T-helper 1 cell (primary cell): ENCODE measurements around the gene KCNJ6.
"Not testable (repeated sequence)": the region's sequence is repeated elsewhere in the genome, so short reads cannot be mapped to it uniquely, and the experiment has no call there.

Experiments
- DNase-seq, 5 donors: peaks; one replicate each; pipeline ENCODE4 v3.0.0-alpha.2; 2012 to 2020

Gene KCNJ6

DNA sequence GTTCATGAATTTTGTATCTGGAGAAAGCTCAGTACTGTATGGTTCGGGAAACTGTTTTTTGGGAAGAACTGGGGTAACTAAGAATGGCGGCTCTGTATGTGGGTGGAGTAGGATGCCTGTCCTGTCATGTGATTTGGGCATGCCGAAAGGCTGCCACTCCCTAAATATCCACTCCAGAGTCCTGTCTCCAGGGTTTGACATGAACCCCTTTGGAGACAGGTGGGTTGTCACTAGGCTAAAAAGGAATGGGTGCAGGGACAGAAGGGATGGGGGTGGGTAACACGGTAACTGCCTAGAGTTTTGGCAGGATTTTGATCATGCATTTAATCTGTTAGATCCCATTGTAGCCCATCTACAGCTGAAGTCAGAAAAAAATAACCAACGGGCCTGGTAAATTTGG, 150.1 kb downstream of the KCNJ6 start:
- no peak for DNase-seq

DNA sequence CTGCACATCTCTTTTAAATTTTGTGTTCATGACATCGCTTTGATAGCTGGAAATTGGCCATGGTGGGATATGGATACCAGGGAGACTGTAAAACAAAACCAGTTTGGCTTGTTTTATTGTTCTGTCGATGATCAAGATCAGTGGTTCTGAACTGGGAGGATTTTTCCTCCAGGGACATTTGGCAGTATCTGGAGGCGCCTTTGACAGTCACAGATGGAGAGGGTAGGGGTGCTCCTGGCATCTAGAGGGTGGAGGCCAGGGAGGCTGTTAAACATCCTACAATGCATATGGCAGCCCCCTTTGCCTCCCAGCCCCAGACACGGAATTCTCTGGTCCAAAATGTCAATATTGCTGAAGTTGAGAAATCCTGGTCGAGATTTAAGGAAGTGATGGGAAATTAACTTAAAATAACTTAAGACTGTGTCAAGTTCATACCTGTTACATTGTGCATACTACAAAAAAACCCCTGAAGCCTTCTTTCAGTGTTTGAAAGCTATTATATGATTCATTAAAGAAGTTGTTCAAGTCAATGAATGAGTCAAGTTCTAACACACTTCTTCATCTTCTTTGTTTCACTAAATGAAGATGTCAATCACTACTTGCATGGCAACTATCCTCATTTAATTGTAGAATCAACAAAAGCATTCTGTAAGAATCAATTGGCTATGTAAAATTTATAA, 150.9 kb downstream of the KCNJ6 start:
- no peak for DNase-seq

DNA sequence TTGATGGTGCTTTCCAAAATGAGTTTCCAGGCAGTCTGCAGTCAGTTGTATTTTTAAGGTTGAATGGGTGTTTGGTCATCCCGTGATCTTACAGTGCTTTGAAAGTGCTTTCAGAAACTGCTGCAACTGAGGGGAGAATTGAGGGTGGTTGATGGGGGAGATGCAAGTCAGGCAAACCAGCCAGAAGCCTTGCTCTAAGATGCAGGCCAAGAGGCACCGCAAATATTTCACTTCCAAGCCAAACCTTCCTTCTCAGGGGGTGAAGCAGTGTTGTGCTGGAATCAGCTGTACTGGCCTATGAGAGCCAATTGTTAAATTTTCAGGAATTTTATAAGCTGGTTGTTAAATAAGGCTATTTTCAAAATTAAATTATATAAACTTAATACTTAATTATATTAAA, 151.6 kb downstream of the KCNJ6 start:
- DNase-seq: no peak

DNA sequence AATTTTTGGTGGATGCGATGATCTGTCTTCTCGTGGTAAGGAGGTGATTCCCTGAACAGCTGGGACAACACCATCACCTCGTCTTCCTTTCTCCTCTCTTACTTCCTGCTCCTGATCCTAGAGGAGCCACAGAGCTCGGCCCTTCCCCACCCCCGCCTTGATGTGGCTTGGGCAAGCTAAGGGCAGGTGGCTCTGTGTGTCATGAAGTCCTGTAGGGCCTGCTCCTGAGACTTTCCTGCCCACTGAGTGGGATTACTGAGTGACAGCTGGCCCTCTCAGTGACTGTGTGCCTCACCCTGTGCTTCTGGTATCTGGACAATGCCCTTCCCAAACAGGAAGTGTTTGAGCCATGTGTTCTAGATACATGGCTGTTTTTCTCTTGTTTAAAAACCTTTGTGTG, 153.0 kb downstream of the KCNJ6 start:
- no peak for DNase-seq

DNA sequence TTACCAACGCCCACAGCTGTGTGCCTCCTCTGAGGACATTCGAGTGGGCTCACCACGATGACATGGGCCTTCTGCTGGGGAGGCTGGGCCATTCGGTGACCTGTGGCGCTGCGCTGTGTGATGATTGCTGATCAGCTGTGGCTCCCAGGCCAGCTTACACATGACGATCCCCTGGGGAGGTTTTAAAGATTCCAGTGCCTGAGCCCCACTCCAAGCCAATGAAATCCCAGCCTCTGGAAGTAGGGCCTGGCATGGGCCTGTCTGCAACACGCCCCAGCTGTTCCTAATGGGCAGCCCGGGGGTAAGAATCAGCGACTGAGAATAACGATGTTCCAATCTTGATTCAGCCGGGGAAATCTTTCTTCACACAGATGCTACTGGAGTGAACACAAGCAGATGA, 153.7 kb downstream of the KCNJ6 start:
- no peak for DNase-seq

DNA sequence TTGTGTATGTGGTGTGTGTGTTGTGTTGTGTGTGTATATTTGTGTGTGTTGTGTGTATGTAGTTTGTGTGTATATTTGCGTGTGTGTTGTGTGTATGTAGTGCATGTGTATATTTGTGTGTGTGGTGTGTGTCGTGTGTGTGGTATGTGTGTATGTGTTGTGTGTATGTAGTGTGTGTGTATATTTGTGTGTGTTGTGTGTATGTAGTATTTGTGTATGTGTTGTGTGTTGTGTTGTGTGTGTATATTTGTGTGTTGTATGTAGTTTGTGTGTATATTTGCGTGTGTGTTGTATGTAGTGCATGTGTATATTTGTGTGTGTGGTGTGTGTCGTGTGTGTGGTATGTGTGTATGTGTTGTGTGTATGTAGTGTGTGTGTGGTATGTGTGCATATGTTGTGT, 154.9 kb downstream of the KCNJ6 start:
- DNase-seq: not testable (repeated sequence)

DNA sequence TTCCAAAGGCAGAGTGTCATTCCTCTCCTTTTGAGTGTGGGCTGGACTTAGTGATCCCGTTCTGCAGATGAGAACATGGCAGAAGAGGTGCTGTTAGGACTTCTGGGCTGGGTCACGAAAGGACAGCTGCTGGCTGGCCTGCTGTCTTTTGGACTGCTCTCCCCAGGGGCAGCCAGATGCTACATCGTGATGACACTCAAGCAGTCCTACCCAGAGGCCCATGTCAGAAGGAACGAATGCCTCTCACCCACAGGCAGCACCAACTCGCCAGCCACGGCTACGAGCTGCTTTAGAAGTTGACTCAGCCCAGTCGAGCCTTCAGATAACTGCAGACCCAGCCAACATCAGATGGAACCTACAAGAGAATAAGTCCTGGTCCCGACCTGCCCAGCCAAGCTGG, 156.5 kb downstream of the KCNJ6 start:
- no peak for DNase-seq

DNA sequence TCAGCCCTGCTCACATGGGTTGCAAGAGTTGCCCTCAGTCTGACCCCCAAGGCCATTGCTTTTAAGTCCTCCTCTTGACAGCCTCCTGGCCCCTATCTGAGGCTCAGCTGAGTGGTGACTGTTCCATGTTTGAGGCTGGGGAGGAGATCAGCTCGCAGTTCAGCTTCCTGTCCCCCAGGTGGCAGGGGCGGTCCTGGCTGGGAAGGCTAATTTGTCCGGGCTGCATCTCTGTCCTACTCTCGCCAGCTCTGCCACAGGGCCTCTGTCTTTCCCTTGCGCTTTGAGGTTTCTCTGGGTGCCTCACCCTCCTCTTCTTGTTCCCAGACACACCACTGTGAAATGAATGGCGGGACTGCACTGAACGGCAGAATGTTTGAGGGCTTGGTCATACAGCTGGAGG, 157.3 kb downstream of the KCNJ6 start:
- no peak for DNase-seq

DNA sequence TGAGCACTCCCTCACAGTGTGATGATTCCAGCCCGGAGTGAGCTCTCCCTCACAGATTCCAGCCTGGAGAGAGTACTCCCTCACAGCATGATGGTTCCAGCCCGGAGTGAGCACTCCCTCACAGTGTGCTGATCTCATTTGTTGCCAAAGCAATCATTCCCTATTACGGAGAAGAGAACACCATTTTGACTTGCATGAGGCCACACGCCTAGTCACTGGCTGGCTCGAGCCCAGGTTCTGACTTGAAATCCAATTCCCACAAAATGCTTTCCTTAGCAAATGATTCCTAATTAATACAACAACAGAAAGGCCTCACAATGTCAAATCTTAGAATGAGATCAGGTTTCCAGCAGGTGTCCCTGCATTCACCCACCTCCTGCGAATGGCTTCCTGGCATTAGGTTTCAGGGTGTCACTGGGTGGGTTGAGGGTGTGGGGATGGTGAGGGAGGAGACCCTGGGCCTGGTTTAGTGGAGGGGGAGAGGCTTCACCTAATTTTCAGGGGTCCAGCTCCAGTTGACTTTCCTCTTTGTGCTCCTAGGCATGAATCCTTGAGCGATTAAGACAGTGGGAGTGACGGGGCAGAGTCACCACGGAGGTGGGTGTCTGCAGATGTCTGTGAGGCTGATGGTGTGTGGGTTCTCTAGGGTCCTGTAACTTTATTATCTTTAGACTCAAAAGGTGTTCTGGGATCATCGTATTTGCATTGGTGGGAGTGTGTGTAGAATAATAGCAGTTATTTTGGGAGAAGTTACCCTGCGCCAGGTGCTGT, 158.5 kb downstream of the KCNJ6 start:
- no peak for DNase-seq

DNA sequence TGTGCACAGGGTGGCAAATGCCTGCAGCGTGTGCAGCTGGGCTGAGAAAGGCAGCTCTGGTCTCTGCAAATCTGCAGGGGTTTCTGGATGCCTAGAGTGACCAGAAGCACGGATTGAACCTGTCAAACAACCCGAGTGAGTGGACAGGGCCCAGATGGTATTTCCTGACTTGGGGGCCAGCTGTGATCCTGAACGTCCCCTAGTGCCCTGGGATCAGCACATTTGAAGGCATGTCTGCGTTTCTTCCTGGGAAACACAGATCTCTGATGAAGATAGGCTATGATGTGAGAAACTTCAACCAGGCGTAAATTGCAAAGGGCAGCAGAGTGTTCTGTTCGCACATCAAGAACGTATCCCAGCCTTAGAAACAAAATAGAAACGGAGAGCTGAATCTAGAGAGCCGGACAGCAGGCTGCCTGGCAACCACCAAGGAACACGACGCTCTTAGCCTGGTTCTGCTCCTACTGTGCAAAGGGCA, 163.1 kb downstream of the KCNJ6 start:
- no peak for DNase-seq

DNA sequence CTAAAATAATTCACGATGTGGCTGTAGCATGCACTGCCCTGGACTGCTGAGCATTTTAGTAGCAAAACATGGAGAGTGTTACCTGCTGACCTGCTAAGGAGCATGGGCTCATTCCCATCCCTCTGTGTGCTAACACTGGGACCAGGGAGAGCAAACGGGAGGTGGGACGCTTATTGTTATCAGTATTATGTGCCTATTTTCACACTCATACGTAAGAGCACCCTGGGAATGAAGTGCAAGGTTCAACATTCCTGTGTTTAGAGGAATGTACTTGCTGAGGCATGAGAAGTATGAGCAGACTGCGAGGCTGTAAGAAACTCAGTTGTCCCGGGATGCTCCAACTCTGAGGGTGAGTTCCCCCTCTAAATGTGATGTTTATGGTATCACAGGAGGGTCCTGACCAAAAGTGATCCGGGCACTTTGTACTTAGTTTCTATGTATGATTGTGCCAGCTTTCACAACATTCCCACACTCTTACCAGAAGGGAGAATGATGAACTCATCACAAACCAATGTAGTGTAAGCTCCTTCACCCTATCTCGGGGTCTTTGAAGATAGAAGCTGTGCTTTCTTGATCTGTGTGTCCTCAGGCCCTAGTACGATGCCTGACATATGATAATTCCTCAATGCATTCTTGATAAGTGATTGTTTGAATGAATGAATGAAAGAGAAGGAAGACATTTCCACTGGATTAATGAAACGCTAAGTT, 164.8 kb downstream of the KCNJ6 start:
- no peak for DNase-seq

DNA sequence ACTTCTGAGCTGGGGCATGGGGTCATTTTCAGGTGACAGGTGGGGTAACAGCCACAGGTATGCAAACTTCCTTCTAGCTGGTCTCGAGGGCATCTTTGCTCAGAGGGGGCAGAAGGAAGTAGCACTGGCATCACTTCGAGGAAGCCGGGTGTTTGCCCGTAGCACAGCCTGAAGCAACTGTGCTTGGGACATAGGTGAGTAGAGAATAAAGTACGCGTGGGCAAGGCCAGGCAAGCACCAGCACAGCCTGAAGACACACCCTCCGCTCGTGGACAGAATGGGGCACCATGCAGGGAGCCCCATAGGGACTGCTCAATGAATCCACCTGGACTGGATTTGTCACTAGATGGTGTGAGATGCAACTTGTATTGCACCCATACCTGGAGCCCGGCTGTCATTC, 167.1 kb downstream of the KCNJ6 start:
- no peak for DNase-seq

DNA sequence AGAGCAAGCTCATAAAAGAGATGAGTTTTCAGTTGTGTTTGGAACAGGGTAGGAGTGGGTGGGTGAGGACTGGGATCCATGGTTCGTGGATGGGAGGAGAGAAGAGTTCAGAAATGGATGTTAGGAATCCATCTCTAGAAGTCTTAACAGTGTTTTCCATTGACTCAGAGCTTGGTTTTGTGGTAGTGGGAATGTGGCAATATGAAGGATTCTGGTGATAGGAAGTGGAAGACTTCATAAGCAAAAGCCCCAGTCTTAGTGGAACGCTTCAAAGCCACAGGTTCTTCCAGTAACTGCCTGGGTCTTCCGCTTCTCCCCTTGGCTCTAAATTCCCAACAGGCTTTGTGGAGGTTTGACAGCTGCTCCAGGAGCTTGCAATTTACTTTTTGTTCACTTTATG, 167.9 kb downstream of the KCNJ6 start:
- DNase-seq: no peak

DNA sequence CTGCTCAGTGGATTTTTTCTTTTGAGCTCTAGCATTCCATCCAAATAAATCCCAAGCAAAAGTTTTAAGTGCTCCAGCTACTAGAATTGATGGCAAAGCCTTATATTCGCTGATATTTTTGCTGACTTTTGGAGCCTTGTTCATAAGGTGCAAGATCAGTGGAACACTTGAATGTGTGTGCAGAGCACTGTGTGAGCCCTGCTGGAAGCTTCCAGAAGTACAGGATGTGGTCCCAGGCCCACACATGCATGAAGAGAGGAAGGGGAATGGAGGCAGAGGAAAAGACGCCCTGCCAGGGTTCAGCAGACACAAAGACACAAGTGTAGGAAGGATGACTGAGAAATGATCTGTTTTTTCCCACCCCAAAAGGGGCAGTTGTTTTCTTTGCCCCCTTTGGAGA, 169.4 kb downstream of the KCNJ6 start:
- no peak for DNase-seq

DNA sequence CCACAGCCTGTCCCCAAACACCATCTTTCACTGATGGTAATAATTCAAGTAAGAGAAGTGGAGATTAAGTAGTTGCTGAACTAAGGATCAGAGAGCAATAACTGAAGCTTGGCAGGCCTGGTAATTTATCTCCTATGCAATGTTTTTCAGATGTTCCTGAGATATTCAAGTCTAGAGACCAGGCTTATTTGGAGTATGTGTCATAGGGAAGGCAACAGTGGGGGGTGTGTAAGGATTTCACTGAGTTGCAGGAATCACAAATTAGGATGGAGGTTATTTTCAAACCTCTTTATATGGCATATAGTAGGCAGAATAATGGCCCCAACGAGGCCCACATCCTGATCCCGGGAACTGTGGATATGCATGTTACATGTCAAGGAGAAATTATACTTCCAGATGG, 171.7 kb downstream of the KCNJ6 start:
- no peak for DNase-seq

DNA sequence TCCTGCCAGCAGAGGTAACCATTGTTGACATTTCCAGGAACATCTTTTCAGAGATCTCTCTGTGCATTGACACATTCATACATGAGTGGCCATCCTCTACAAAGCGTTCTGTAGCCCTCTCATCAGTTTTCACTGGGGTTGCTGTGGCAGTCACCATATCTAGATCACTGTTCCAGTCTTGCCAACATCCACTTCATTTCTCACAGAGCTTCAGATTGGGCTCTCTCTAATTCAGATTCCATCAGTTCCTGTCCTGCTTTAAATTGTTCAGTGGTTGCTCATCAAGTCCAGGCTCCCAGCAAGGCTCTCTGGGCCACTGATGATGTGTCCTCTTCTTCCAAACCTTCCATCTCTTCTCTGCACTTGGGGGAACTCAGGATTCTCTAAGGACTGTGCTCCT, 173.7 kb downstream of the KCNJ6 start:
- no peak for DNase-seq

DNA sequence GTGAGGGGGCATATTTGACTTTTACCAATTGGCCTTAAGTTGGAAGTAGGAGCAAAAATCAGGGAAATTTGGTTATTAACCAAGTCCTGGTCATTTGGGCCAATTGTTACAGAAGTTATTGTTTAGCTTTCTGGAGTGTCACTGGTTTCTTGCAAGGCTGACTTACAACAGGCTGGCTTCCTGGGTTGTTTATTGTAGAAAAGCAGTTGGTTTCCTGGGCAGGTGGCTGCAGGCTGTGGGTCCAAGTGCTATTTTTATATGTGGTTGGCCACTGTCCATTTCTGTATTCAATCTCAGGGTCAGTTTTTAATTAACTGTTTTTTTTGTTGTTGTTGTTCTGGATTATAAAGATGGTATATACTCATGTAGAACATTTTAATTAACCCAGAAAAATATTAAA, 174.1 kb downstream of the KCNJ6 start:
- no peak for DNase-seq

DNA sequence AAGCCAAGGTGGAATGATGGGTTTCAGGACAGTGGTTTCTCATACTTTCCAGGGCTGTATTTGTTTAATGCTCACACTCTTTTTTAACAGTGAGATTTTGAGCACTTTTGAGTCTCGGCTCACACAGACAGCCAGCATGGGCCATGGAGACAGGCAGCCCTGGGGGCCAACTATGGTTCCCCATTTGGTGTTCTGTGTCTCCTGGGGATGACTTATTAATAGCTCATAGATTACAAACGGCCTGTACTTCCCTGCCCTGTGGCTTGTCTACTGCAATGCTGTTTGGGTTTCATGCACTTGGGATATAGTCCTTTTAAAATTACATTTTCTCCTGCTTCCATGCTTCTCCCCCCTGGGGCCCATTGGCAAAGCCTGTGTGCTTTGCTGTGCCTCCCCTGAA, 178.3 kb downstream of the KCNJ6 start:
- DNase-seq: no peak

DNA sequence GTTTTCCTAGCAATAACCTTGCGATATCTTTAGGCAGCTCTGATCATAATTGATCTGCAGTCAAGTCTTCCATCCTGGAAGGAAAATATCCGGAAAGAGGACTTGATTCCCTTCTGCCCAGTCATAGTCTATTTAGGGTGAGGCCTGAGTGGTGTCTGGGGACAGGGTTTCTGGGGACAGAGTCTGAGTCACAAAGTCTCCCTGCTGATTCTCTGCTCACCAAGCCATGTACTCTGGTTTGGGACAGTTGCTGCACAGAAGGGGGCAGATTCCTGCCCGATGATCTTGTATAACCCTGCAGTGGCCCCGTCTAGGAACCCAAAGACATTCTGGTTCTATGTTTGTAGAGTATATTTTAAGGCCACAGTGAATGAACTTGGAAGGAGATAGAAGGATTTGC, 178.8 kb downstream of the KCNJ6 start:
- DNase-seq: no peak

DNA sequence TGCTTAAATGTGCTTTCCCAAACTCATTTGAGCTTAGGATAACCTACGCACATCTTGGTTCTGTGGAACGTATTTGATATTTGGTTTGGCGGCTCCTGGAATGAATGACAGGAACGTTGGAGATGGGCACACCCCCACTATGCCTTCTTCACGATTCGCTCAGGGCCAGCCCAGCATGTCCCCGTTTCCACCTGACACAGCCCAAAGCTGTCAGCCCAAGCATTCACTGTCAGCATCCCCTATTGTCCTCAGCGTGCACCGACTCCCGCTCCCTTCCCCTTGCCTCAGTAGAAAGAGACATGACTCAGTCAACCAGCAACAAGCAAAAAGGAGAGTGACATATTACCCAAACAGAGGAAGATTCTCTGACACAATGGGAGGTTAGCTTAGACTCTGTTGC, 181.4 kb downstream of the KCNJ6 start:
- DNase-seq: no peak

DNA sequence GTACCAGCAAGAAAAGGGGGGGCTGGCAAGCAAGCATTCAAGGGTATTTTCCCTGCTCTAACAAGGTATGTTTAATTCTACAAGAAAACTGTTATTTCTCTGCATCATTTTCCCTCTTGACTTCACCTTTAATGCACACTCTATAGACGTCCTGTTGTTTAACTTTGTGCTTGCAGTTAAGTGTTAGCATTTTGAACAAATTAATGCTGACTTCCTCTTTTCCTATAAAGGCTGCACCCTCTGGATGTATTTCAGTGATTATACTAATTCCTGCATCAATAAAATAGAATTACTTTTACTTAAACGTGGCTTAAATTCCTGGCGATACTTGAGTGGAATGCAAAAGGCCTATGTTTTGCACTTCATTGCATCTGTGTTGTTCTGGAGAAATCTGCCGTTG, 183.3 kb downstream of the KCNJ6 start:
- DNase-seq: no peak

DNA sequence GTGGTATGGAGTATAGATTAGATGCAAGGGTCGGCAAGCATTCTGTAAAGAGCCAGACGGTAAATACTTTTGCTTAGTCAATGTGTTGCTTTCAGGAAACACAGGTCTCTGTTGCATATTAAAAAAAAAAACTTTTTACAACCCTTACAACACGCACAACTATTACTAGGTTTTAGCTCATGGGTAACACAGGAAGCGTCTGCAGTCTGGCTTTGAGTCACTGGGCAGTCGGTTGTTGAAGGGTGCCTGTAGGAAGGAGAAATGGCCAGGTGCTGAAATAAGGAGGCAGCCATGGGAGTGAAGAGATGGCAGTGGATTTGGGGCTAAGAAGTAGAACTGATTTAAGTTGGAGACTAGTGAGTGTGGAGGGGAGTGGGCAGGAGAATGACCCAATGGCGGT, 192.1 kb downstream of the KCNJ6 start:
- no peak for DNase-seq

DNA sequence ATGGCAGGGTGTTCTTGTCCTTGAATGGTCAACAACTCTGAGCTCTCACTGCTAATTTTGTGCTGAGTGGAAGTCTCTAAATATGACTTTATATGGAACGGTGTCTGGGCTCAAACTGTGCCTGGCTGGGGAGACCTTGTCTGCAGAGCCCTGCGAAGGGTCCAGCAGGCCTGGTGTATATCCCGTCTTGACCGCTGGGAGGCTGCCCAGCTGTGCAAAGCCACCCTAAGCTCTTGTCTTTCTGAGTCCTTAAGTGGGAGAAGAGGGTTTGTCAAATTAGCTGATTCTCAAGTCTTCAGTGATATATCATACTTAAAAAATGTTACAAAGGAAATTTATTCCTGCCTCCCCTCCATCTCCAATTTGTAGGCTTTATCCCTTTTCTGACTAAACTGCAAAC, 198.7 kb downstream of the KCNJ6 start:
- DNase-seq: no peak

DNA sequence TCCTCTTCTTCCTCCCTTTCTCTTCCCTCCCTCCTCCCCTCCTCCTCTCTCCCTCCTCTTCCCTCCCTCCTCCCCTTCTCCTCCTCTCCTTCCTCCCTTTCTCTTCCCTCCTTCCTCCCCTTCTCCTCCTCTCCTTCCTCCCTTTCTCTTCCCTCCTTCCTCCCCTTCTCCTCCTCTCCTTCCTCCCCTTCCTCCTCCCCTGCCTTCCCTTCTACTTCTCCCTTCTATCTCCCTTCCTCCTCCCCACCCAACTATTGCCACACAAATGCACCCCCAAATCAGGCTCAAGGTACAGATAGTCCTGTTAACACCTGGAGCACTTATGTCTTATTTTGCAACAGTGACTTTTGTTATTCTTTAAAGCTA, 203.7 kb downstream of the KCNJ6 start:
- not testable (repeated sequence) for DNase-seq
